HG02623 (cell line): ENCODE results near the gene PM20D2.

Source experiments
- ATAC-seq: cut with Tn5 transposase; IDR thresholded peaks from one replicate; pipeline ENCODE4 v1.9.1; 2021; ENCODE audit warnings: moderate library complexity; ENCODE audit not compliant: unreplicated experiment

PM20D2 gene

GRCh38 chr6:89199579-89199978 is 53.7 kb downstream of the PM20D2 start:
- no peak for ATAC-seq

GRCh38 chr6:89200706-89201215 is 54.9 kb downstream of the PM20D2 start:
- ATAC-seq = no peak

GRCh38 chr6:89204096-89204495 is 58.2 kb downstream of the PM20D2 start:
- ATAC-seq = no peak

GRCh38 chr6:89205819-89206218 is 60.0 kb downstream of the PM20D2 start:
- no peak for ATAC-seq

- ATAC-seq = no peak
These were observed 62.7 kb downstream of the PM20D2 start for GRCh38 chr6:89208551-89208950.

GRCh38 chr6:89209457-89209856 is 63.6 kb downstream of the PM20D2 start:
- ATAC-seq = no peak

- ATAC-seq = no peak
These were observed 66.6 kb downstream of the PM20D2 start for GRCh38 chr6:89212472-89212871.

- ATAC-seq = no peak
These were observed 68.3 kb downstream of the PM20D2 start for GRCh38 chr6:89214197-89214596.
